ENCODE data around the gene SSTR3. TPM values are rescaled to one million over a fixed set of nuclear protein-coding genes. Genes with fewer than 3 reads are reported as not detected.

Gene SSTR3
- total and polyA plus RNA-seq, 2 of the 13 experiments (the other 11 are each of a cell fraction or from before 2014, with no cell fraction given) = 0.08 to 0.64 TPM

- TF ChIP-seq GMEB1 (CRISPR knock-in tag; IDR thresholded peaks at IDR 0.05; ENCODE audit: borderline replicate concordance) (no peak), ZNF777 (CRISPR knock-in tag; IDR thresholded peaks at IDR 0.05) (no peak), TAF15 (IDR thresholded peaks at IDR 0.05; ENCODE audit: low read depth, low read length, poor library complexity, severe bottlenecking) (no peak)
These were observed 33.7 kb downstream of the SSTR3 start (continued) for GRCh38 chr22:37178350-37179125.

GRCh38 chr22:37177755-37178154 lies 34.5 kb downstream of the SSTR3 start:
- Histone ChIP-seq H3K27ac (ENCODE audit: extremely low read length, insufficient read depth, low read length) (no peak overlapping the region), H4K20me1 (ENCODE audit: insufficient read depth, low read length) (no peaks in the 10 kb centered on the region), H3K36me3 (replicated peaks in 1 of 2; ENCODE audit: control insufficient read depth in 1 of 2, insufficient read depth in 2 of 2, low read length in 2 of 2) (no peaks in the 10 kb centered on the region), H3K9me3 (ENCODE audit: low read length) (no peaks in the 10 kb centered on the region), H3K4me1 (ENCODE audit: insufficient read depth, low read length) (peaks cover 36% of the 10 kb centered on the region), H3K27me3 (ENCODE audit: control insufficient read depth in 1 of 2, insufficient read depth in 2 of 2, low read length in 2 of 2) (peaks cover 4 to 39% of the 10 kb centered on the region in 2 experiments), H3K9ac (ENCODE audit: insufficient read depth, low read depth, low read length) (no peak overlapping the region; the same call in 1 of the 2 replicates), H2AFZ (ENCODE audit: low read length) (no peak overlapping the region), H3K4me3 (replicated peaks in 1 of 3; ENCODE audit: insufficient read depth in 1 of 3, low read depth in 2 of 3, low read length in 3 of 3) (peak overlapping the region in 1 of 3 experiments; percentile 53; a peak in 1 of 6 replicates), H3K79me2 (ENCODE audit: insufficient read depth, low read length) (no peaks in the 10 kb centered on the region), H3K4me2 (ENCODE audit: low read depth, low read length) (peak overlapping the region; percentile 87)
- in situ Hi-C loops (cut with HindIII; ENCODE audit: extremely low pct_ligation_motif_present, low pct_unique_long_range_greater_than_20kb) = no loop called here
- DNase-seq (ENCODE audit: low spot score) (no peak), ATAC-seq (no peak), FAIRE-seq (no peak)
- POLR2A ChIA-PET = interaction anchor here (2.0 to 2.4 kb wide), 2 partner anchors 19 to 22 kb away, joined by 14 to 22 read pairs; no protein-coding TSS in a partner anchor
- CTCF ChIA-PET (ENCODE audit: low intra/inter-chr PET ratio, low total read pairs) = no interaction called here
- TF ChIP-seq ZNF543 (CRISPR knock-in tag; IDR thresholded peaks at IDR 0.05) (0 out of 2 replicates have a peak, but pooled peaks have one; percentile 7), ZNF251 (CRISPR knock-in tag; IDR thresholded peaks at IDR 0.05) (no peak), MTA1 (CRISPR knock-in tag; IDR thresholded peaks at IDR 0.05; ENCODE audit: borderline replicate concordance) (no peak)
- intact Hi-C loops (cut with micrococcal nuclease; ENCODE audit: unreplicated experiment) = loop anchor here (1.0 kb wide), 1 partner anchor 20 kb away; no protein-coding TSS in a partner anchor
- WGBS (ENCODE audit: low lambda C conversion rate) = 33% methylated on average over 3 of the region's 3 CpGs
- BruUV-seq (replicated peaks) = no TSS peak
